ENCODE results near the gene ZBTB20. TPM values are rescaled to one million over a fixed set of nuclear protein-coding genes. Genes with fewer than 3 reads are reported as not detected.

The ZBTB20 gene
- total and polyA plus RNA-seq, 10 of the 15 experiments (the other 5 are each of a cell fraction or from before 2014, with no cell fraction given) = 0.20 to 5.5 (median 2.2) TPM

GRCh38 chr3:114518206-114518808 lies 628.8 kb downstream of the ZBTB20 start:
- ChIA-PET CTCF (no interaction called here), POLR2A (no interaction called here), RAD21 (ENCODE audit: unreplicated experiment) (no interaction called here), SMC1A (ENCODE audit: uncharacterized antibody, unreplicated experiment) (interaction anchor here (0.7 kb wide), 1 partner anchor 59 kb away, joined by 4 read pairs; no protein-coding TSS in a partner anchor)
- FAIRE-seq = no peak
- H3K27me3 ChIP-seq (replicated peaks in 1 of 2; ENCODE audit: control insufficient read depth in 2 of 2, insufficient read depth in 2 of 2, low read length in 1 of 2) = no peaks in the 10 kb centered on the region
- H3K36me3 ChIP-seq (ENCODE audit: control insufficient read depth in 2 of 2, insufficient read depth in 2 of 2, low read length in 1 of 2) = no peaks in the 10 kb centered on the region
- no peak overlapping the region for H3K9ac ChIP-seq (ENCODE audit: control insufficient read depth, insufficient read depth, low read length)
- H3K4me1 ChIP-seq (ENCODE audit: control insufficient read depth, insufficient read depth, low read length) = no peaks in the 10 kb centered on the region; the same call in 1 of the 2 replicates
- ATAC-seq = peak; percentile 27; the same call in 1 of the 3 replicates
- TF ChIP-seq SMC3 (IDR thresholded peaks at IDR 0.05; ENCODE audit: borderline replicate concordance, low read length) (no peak), MEF2B (IDR thresholded peaks at IDR 0.05; ENCODE audit: partially characterized antibody, poor library complexity, severe bottlenecking) (no peak), ZNF384 (IDR thresholded peaks at IDR 0.05; ENCODE audit: borderline replicate concordance, low read depth, low read length) (no peak), TBL1XR1 (IDR thresholded peaks at IDR 0.05; ENCODE audit: low read depth, low read length) (no peak), BCL11A (IDR thresholded peaks at IDR 0.05; ENCODE audit: low read depth, low read length) (no peak), MTA2 (IDR thresholded peaks at IDR 0.05; ENCODE audit: low read depth) (no peak), PML (IDR thresholded peaks at IDR 0.05; ENCODE audit: low read length) (no peak)
- H3K9me3 ChIP-seq (replicated peaks; ENCODE audit: control insufficient read depth, insufficient read depth, low read length) = no peaks in the 10 kb centered on the region
- H3K4me2 ChIP-seq (ENCODE audit: control insufficient read depth, insufficient read depth) = no peak overlapping the region
- intact Hi-C loops (cut with micrococcal nuclease; ENCODE audit: unreplicated experiment) = no loop called here
- H2AFZ ChIP-seq (ENCODE audit: control insufficient read depth, low read depth, low read length) = no peak overlapping the region
- BruUV-seq (replicated peaks) = no TSS peak
- no peaks in the 10 kb centered on the region for H4K20me1 ChIP-seq (ENCODE audit: control insufficient read depth, insufficient read depth)
- H3K79me2 ChIP-seq (ENCODE audit: control insufficient read depth, insufficient read depth, low read length) = no peaks in the 10 kb centered on the region
- 0% methylated on average over 1 of the region's 1 CpG for WGBS (ENCODE audit: insufficient coverage, insufficient replicate concordance, low lambda C conversion rate, missing lambda C conversion rate)
- H3K27ac ChIP-seq (ENCODE audit: control insufficient read depth, insufficient read depth) = no peak overlapping the region
- H3K4me3 ChIP-seq = no peak overlapping the region
- in situ Hi-C loops (cut with MboI) = no loop called here
- no peak for DNase-seq (ENCODE audit: low read depth, low spot score)

GRCh38 chr3:114510201-114510600 lies 636.9 kb downstream of the ZBTB20 start:
- Histone ChIP-seq H4K20me1 (ENCODE audit: control insufficient read depth, insufficient read depth) (no peaks in the 10 kb centered on the region), H3K36me3 (ENCODE audit: control insufficient read depth in 2 of 2, insufficient read depth in 2 of 2, low read length in 1 of 2) (no peaks in the 10 kb centered on the region), H3K27ac (ENCODE audit: control insufficient read depth, insufficient read depth) (no peak overlapping the region), H3K4me3 (no peak overlapping the region), H2AFZ (ENCODE audit: control insufficient read depth, low read depth, low read length) (no peak overlapping the region), H3K9me3 (replicated peaks; ENCODE audit: control insufficient read depth, insufficient read depth, low read length) (no peaks in the 10 kb centered on the region), H3K9ac (ENCODE audit: control insufficient read depth, insufficient read depth, low read length) (no peak overlapping the region), H3K4me2 (ENCODE audit: control insufficient read depth, insufficient read depth) (no peak overlapping the region), H3K79me2 (ENCODE audit: control insufficient read depth, insufficient read depth, low read length) (no peaks in the 10 kb centered on the region), H3K27me3 (replicated peaks in 1 of 2; ENCODE audit: control insufficient read depth in 2 of 2, insufficient read depth in 2 of 2, low read length in 1 of 2) (no peaks in the 10 kb centered on the region), H3K4me1 (ENCODE audit: control insufficient read depth, insufficient read depth, low read length) (no peaks in the 10 kb centered on the region)
- RAD21 ChIA-PET (ENCODE audit: unreplicated experiment) = interaction anchor here (0.9 kb wide), 1 partner anchor 46 kb away, joined by 3 read pairs; no protein-coding TSS in a partner anchor
- no TSS peak for BruUV-seq (replicated peaks)
- intact Hi-C loops (cut with micrococcal nuclease; ENCODE audit: unreplicated experiment) (no loop called here), in situ Hi-C loops (cut with MboI) (no loop called here)
- POLR2A ChIA-PET = no interaction called here
- no peak for DNase-seq (ENCODE audit: low read depth, low spot score)
- WGBS (ENCODE audit: insufficient coverage, insufficient replicate concordance, low lambda C conversion rate, missing lambda C conversion rate) = 8% methylated on average over 2 of the region's 2 CpGs
- SMC1A ChIA-PET (ENCODE audit: uncharacterized antibody, unreplicated experiment) = interaction anchor here (0.8 to 1.2 kb wide), 3 partner anchors 10 to 126 kb away, joined by 3 to 4 read pairs (median 3); no protein-coding TSS in a partner anchor
- ATAC-seq = peak; percentile 66
- CTCF ChIA-PET = interaction anchor here (0.6 to 1.9 kb wide), 4 partner anchors 8 to 17 kb away, joined by 3 to 4 read pairs (median 4); no protein-coding TSS in a partner anchor
- FAIRE-seq = no peak
- TF ChIP-seq ZNF592 (IDR thresholded peaks at IDR 0.05) (no peak), SRF (IDR thresholded peaks at IDR 0.05; ENCODE audit: low read depth in 2 of 2, low read length in 2 of 2) (no peak), FOS (IDR thresholded peaks at IDR 0.05; ENCODE audit: borderline replicate concordance, extremely low read depth, insufficient read length) (no peak), ZNF384 (IDR thresholded peaks at IDR 0.05; ENCODE audit: borderline replicate concordance, low read depth, low read length) (peak; percentile 58; the same call in 1 of the 2 replicates), NBN (IDR thresholded peaks at IDR 0.05) (no peak), USF1 (IDR thresholded peaks at IDR 0.05; ENCODE audit: borderline replicate concordance, extremely low read length, insufficient read depth, low read depth, low read length) (no peak)
